NCI-H146 treated with DMSO at 0.1 percent for 48 hours (cell line): ENCODE results near the gene CHCHD4.

Experiments used
- DNase-seq: peaks from one replicate; lab custom pipeline; 2025; ENCODE audit not compliant: unreplicated experiment; lab: John Stamatoyannopoulos, UW

CHCHD4 gene

GRCh38 chr3:14150491-14151230, 26.0 kb upstream of the CHCHD4 start:
- DNase-seq, result no peak

- DNase-seq, result no peak
Measured at GRCh38 chr3:14150078-14150477, 25.4 kb upstream of the CHCHD4 start.

- DNase-seq, result no peak
Measured at GRCh38 chr3:14148041-14148985, 23.6 kb upstream of the CHCHD4 start.

- DNase-seq, result no peak
Measured at GRCh38 chr3:14147617-14148016, 22.9 kb upstream of the CHCHD4 start.

DNA sequence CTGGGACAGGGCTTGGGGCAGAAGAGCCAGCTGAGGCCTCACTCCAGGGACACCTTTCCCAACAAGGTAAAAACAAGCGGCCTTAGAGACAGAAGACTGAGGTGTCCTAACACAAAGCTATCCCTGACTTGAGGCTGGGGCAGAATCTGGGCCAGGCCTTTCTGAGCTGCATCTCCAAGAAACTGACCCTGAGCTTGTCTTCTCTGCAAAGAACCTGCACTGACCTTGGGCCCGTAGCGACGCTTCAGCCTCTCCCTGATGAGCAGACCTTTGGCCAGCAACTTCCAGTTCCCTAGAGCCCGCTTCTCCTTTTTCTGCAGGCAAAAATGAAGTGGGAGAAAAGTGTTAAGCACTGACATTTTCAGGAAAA, 22.4 kb upstream of the CHCHD4 start:
- no peak for DNase-seq

- no peak for DNase-seq
Measured at GRCh38 chr3:14146381-14147065, 21.9 kb upstream of the CHCHD4 start.

DNA sequence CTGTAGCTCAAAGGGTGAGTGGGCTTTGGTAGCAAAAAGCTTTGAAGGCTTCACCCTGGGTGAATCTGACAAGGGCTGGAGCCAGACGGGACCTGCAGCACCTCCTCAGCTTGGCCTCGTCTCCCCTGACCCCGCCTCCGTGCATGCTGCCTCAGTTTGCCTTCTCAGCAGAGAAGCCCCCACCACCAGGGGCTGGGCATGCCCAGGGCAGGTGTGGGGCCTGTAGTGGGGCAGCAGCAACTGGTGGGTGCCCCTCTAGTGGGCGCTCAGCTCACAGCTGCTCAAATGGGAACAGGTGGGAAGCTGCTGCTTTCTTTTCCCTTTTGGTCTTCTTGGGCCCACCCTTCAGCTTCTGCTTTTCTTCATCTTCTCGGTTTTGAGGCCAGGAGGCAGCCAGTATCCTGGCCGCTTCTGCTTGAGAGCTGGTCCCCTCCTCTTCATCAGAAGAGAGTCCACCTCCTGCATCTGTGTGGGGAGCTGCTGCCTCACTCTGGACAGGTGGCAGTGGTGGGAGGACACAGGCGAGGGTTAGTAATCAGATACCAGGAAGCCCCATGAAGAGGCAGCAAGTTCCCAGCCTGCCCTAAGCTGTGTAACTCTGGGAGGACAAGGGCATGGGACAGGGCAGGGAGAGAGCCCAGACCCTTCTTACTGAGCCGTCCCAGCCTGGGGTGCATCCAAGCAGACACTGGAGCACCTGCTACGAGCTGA, 21.2 kb upstream of the CHCHD4 start:
- no peak for DNase-seq

DNA sequence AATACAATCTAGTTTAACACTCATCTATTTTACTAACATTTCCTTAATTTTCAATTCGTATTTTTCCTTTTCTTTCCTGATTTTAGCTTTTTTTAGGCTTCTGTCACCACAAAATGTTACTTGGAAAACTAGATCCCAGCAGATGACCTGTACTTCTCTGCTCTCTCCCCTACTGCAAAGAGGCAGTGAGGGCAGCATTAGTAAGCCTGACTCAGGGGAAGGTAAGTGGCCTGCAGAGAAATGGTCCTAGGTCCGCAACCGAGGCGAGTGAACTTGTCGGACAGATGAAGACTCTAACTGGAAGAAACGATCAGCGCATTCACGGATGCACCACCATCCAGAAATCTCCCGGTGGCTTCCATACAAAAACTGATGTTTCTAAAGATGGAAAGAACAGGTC, 20.6 kb upstream of the CHCHD4 start:
- no peak for DNase-seq

GRCh38 chr3:14144423-14145075, 19.9 kb upstream of the CHCHD4 start:
- no peak for DNase-seq

DNA sequence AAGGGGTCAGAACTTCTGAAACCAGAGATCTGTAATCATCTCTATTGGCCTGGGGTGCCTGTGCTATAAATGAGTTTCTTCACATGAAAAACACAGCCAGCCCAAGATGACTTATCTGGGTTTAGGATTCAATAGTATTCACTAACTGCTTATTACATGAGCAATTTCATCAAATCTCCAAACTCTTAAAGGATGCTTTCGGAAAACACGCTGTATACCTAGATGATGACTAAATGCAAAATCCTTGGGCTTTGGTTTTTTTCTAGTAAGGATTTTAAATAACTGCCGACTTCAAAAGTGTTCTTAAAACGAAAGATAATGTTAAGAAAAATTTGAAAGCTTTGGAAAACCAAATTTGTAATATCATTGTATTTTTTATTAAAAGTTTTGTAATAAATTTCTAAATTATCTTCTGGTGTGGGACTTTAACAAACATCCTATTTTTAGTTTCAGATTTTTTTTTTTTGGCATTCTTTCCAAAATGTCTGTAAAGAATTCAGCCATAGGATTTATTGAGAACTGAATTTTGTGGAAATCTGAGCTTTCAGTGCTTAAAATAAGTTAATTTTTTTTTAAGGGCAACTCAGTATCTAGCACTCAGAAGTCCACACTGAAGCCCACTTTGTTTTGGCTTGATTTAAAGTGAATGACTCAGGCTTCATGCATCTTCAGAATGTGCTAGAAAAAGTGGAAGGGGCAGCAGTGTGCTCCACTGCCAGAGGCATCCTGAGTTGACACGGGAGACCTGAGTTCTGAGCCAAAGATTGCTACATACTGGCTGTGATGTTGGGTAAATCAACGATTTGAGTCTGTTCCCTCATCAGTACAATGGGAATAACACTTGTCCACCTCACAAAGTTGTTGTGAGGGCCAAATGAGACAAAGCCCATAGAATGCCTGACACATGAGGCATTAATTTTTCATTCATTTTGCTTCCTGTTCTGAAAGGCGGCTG, 18.9 kb upstream of the CHCHD4 start:
- DNase-seq, result no peak

GRCh38 chr3:14142567-14143270, 18.0 kb upstream of the CHCHD4 start:
- DNase-seq, result no peak

DNA sequence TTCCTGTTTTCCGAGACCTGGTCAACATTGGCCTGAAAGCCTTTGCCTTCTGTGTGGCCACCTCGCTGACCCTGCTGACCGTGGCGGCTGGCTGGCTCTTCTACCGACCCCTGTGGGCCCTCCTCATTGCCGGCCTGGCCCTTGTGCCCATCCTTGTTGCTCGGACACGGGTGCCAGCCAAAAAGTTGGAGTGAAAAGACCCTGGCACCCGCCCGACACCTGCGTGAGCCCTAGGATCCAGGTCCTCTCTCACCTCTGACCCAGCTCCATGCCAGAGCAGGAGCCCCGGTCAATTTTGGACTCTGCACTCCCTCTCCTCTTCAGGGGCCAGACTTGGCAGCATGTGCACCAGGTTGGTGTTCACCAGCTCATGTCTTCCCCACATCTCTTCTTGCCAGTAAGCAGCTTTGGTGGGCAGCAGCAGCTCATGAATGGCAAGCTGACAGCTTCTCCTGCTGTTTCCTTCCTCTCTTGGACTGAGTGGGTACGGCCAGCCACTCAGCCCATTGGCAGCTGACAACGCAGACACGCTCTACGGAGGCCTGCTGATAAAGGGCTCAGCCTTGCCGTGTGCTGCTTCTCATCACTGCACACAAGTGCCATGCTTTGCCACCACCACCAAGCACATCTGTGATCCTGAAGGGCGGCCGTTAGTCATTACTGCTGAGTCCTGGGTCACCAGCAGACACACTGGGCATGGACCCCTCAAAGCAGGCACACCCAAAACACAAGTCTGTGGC, 17.1 kb upstream of the CHCHD4 start:
- no peak for DNase-seq

DNA sequence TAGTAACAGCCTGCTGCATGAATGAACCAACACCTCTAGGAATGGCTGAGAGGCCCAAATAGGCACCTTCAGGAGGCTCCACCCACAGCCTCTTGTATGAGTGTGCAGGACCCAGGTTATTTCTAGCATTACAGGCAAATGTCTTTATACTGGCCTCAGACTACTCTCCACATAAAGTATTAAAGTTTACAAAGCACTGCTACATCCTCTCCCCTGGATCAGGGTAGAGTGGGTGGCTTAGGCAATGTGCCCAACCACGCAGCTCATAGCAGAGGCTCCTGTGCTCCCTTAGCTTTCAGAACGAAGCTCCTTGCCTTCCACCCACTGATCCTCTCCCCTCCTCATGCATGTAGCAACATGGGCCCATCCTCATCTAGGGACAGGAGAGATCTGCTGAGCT, 16.5 kb upstream of the CHCHD4 start:
- no peak for DNase-seq

DNA sequence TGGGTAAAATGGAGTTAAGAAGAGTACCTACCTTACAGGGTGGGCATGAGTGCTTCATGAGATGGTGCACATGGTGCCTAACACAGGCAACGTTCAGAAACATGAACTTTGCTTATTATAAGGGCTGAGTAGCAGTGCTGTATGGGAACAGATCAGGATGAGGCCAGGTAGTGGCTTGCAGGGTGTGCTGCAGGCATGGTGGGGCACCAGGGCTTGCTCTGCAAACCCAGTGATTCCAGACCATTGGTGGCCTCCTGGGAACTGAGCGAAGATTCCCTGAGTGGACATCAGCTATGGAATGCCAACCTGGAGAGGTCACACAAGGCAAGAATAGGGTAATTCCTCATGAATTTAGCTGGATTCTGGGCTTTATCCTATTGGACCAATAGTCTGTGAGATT, 16.0 kb upstream of the CHCHD4 start:
- no peak for DNase-seq

- no peak for DNase-seq
Measured at GRCh38 chr3:14139771-14140170, 15.1 kb upstream of the CHCHD4 start.

DNA sequence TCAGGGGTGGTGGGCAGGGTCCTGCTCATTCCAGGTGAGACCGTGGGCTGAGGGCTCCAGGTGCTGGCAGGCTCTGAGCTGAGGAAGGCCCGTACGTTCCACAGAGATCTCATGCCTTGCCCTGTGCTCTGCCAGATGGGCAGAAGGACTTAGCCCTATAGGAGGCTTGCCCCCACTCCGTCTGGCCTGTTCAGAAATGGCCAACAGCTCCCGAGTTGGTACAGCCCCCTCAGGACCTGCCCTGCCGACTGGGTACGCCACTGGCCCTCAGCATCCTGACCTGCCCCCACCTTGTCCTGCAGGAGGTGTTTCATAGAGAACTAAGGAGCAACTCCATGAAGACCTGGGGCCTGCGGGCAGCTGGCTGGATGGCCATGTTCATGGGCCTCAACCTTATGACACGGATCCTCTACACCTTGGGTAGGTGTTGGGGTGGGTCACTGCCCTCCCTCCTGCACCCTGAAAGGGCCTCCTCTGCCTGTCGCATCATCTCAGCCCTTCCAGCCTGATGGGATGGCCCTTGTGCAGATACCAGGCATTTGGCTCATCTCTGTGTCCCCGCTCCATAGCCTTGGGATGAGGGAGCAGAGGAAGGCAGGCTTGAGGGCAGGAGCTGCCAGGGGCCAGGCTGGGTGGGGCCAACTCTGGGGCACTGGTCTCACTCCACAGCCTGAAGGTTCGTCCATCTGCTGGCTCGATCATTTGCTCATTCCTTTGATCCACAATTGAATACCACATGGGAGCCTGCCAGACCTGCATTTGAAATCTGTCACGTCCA, 14.4 kb upstream of the CHCHD4 start:
- DNase-seq, result no peak

DNA sequence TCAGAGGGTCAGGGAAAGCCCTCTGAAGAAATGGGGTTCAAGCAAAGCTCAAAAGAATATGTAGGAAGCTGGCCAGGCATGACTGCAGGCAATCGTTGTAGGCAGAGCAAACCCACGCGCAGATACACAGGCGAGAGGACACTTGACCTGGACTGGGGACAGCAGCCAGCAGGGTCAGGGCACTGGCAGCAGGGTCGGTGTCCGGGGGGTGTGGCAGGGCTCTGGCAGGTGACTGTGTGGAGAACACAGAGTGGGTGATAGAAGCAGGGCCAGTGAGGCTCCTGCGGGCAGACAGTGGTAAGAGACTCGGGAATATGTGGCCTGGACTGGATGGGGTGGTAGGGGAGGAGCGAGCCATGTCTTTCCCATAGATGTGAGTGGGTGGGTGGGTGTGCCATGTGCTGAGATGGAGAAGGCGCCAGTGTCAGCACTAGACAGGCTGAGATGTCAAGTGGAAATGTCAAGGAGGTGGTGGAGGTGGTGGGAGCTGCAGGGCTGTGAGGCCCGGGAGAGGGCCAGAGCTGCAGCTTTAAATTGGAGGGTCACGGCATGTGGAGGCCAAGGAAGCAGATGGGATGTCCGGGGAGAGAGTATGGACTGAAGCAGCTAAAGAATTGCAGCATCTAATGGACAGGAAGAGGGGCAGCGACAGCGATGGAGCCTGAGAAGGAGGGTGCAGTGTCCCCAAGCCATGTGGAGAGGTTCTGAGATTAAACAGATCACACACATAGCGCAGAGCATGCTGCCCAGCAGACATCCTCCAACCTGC, 13.6 kb upstream of the CHCHD4 start:
- DNase-seq, result no peak
